HEK293 (cell line): ENCODE results near the gene HMGB3.

Experiments used
- CTCF ChIA-PET: fragments of 350-600 bp; formaldehyde crosslinking; extraction: SDS; loops from one replicate; lab custom pipeline; 2021; ENCODE audit warnings: antibody characterized with exemption; lab: Yijun Ruan, JAX
- POLR2A ChIA-PET: fragments of 300-600 bp; formaldehyde crosslinking; extraction: SDS; loops from one replicate; lab custom pipeline; 2020; ENCODE audit warnings: antibody characterized with exemption, inconsistent platforms; lab: Yijun Ruan, JAX
- H3K27ac ChIP-seq: fragments of 200-500 bp; sonication (Bioruptor generic); 2 replicates; pipeline ENCODE4 v1.5.1; 2014; ENCODE audit warnings: low read depth, low read length, control low read depth, inconsistent platforms; ENCODE audit errors: extremely low read depth
- H3K36me3 ChIP-seq, 2 experiments: fragments of 200-500 bp in 1 of 2; sonication (Bioruptor generic) in 1 of 2; 1 replicate in 1 of 2; 2 replicates in 1 of 2; pipeline ENCODE4 v1.5.1; 2014 to 2017; ENCODE audit warnings: inconsistent platforms in 2 of 2, low read length in 2 of 2; ENCODE audit not compliant: control insufficient read depth in 2 of 2, insufficient read depth in 1 of 2
- H3K4me1 ChIP-seq: fragments of 200-500 bp; sonication (Bioruptor generic); 2 replicates; pipeline ENCODE4 v1.5.1; 2014; ENCODE audit warnings: mild to moderate bottlenecking, low read length, inconsistent platforms; ENCODE audit not compliant: control insufficient read depth, insufficient read depth
- H3K4me3 ChIP-seq: 2 replicates; pipeline ENCODE4 v1.5.1; 2011; ENCODE audit warnings: low read depth, mild to moderate bottlenecking, control low read depth, low read length, moderate library complexity
- H3K9me3 ChIP-seq: fragments of 200-500 bp; sonication (Bioruptor generic); 2 replicates; pipeline ENCODE4 v1.5.1; 2014; ENCODE audit warnings: low read depth, low read length, inconsistent platforms; ENCODE audit not compliant: control insufficient read depth, insufficient read depth
- GFI1B ChIP-seq: fragments of 450-650 bp; formaldehyde crosslinking; IDR thresholded peaks from 2 replicates; pipeline ENCODE4 v1.5.1; 2016; ENCODE audit warnings: missing biosample characterization, missing genetic modification characterization
- GLIS2 ChIP-seq: fragments of 450-650 bp; formaldehyde crosslinking; IDR thresholded peaks from 2 replicates; pipeline ENCODE4 v1.5.1; 2016; ENCODE audit warnings: missing biosample characterization, missing genetic modification characterization
- HOXD13 ChIP-seq: sonication (generic); formaldehyde crosslinking; IDR thresholded peaks from 2 replicates; pipeline ENCODE4 v1.8.0; 2022; ENCODE audit warnings: missing genetic modification reagents, borderline replicate concordance
- TCF7L2 ChIP-seq: IDR thresholded peaks from 2 replicates; pipeline ENCODE4 v1.6.1; 2011; ENCODE audit warnings: low read depth, mild to moderate bottlenecking, inconsistent platforms, low read length, moderate library complexity, borderline replicate concordance
- TRIM28 ChIP-seq: IDR thresholded peaks from 2 replicates; pipeline ENCODE4 v1.6.1; 2011; ENCODE audit warnings: low read length, control low read depth, borderline replicate concordance
- ZBTB7A ChIP-seq: fragments of 450-650 bp; formaldehyde crosslinking; IDR thresholded peaks from 2 replicates; pipeline ENCODE4 v1.5.1; 2016; ENCODE audit warnings: low read depth, missing biosample characterization, missing genetic modification characterization
- ZNF10 ChIP-seq: fragments of 450-650 bp; formaldehyde crosslinking; IDR thresholded peaks from 2 replicates; pipeline ENCODE4 v1.5.1; 2017; ENCODE audit warnings: missing biosample characterization, missing genetic modification characterization
- ZNF18 ChIP-seq: fragments of 450-650 bp; formaldehyde crosslinking; IDR thresholded peaks from 2 replicates; pipeline ENCODE4 v1.5.1; 2016; ENCODE audit warnings: missing biosample characterization, missing genetic modification characterization
- ZNF2 ChIP-seq: fragments of 450-650 bp; formaldehyde crosslinking; IDR thresholded peaks from 2 replicates; pipeline ENCODE4 v1.5.1; 2016; ENCODE audit warnings: missing biosample characterization, missing genetic modification characterization
- ZNF223 ChIP-seq: fragments of 450-650 bp; formaldehyde crosslinking; IDR thresholded peaks from 2 replicates; pipeline ENCODE4 v1.5.1; 2016; ENCODE audit warnings: missing biosample characterization, missing genetic modification characterization
- ZNF23 ChIP-seq: fragments of 450-650 bp; formaldehyde crosslinking; IDR thresholded peaks from 2 replicates; pipeline ENCODE4 v1.5.1; 2016; ENCODE audit warnings: missing biosample characterization, missing genetic modification characterization, borderline replicate concordance
- ZNF354C ChIP-seq: fragments of 450-650 bp; formaldehyde crosslinking; IDR thresholded peaks from 2 replicates; pipeline ENCODE4 v1.5.1; 2016; ENCODE audit warnings: missing biosample characterization, missing genetic modification characterization, low read depth, borderline replicate concordance
- ZNF394 ChIP-seq: fragments of 450-650 bp; formaldehyde crosslinking; IDR thresholded peaks from 2 replicates; pipeline ENCODE4 v1.5.1; 2016; ENCODE audit warnings: missing biosample characterization, missing genetic modification characterization, mild to moderate bottlenecking, moderate library complexity, borderline replicate concordance
- ZNF488 ChIP-seq: fragments of 450-650 bp; formaldehyde crosslinking; IDR thresholded peaks from 2 replicates; pipeline ENCODE4 v1.5.1; 2016; ENCODE audit warnings: missing biosample characterization, missing genetic modification characterization
- ZNF530 ChIP-seq: fragments of 450-650 bp; formaldehyde crosslinking; IDR thresholded peaks from 2 replicates; pipeline ENCODE4 v1.5.1; 2016; ENCODE audit warnings: low read depth, missing biosample characterization, missing genetic modification characterization
- ZNF707 ChIP-seq: fragments of 450-650 bp; formaldehyde crosslinking; IDR thresholded peaks from 2 replicates; pipeline ENCODE4 v1.5.1; 2016; ENCODE audit warnings: missing biosample characterization, missing genetic modification characterization
- ZNF777 ChIP-seq: fragments of 450-650 bp; formaldehyde crosslinking; IDR thresholded peaks from 2 replicates; pipeline ENCODE4 v1.5.1; 2017; ENCODE audit warnings: missing biosample characterization, missing genetic modification characterization, borderline replicate concordance
- TF ChIP-seq, protein P1 (sequence below): fragments of 450-650 bp; IDR thresholded peaks from 2 replicates; pipeline ENCODE4 v1.5.1; 2018; ENCODE audit warnings: missing biosample characterization, mild to moderate bottlenecking, missing genetic modification characterization
- TF ChIP-seq, protein P2 (sequence below): fragments of 450-650 bp; formaldehyde crosslinking; IDR thresholded peaks from 2 replicates; pipeline ENCODE4 v1.5.1; 2016; ENCODE audit warnings: missing biosample characterization, missing genetic modification characterization

The HMGB3 gene

DNA sequence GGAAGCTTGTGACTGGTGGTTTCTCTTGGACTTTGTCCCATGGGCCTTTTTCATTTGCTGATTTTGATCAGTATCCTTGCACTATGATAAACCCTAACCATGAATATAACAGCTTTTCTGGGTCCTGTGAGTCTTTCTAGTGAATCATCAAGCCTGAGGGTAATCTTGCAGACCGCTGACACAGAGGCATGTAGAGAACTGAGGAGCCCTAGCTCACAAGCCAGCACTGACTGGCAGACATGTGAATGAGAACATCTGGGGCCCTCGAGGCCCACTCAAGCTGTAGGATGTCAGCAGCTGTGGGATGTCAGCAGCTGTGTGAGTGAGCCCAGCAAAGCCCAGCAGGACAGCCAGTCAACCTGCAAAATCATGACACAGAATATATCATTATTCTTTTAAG lies 36.7 kb downstream of the HMGB3 start:
- no peaks in the 10 kb centered on the region for H3K9me3 ChIP-seq
- no peaks in the 10 kb centered on the region for H3K4me1 ChIP-seq
- no peak overlapping the region for H3K27ac ChIP-seq
- H3K36me3 ChIP-seq: no peaks in the 10 kb centered on the region
- ChIA-PET CTCF (interaction anchor here (0.5 kb wide), 1 partner anchor 44 kb away, joined by 4 read pairs; no protein-coding TSS in a partner anchor), POLR2A (no interaction called here)
- no peak overlapping the region for H3K4me3 ChIP-seq
- no peak for TF ChIP-seq ZNF777 (tag by site-specific recombination)
- TF ChIP-seq ZNF530 (tag by site-specific recombination): no peak
- no peak for TF ChIP-seq ZNF223 (tag by site-specific recombination)
- no peak for TF ChIP-seq HOXD13 (CRISPR knock-in tag)
- no peak for TF ChIP-seq ZNF394 (tag by site-specific recombination)
- TF ChIP-seq ZNF707: no peak
- TF ChIP-seq, protein P1, sequence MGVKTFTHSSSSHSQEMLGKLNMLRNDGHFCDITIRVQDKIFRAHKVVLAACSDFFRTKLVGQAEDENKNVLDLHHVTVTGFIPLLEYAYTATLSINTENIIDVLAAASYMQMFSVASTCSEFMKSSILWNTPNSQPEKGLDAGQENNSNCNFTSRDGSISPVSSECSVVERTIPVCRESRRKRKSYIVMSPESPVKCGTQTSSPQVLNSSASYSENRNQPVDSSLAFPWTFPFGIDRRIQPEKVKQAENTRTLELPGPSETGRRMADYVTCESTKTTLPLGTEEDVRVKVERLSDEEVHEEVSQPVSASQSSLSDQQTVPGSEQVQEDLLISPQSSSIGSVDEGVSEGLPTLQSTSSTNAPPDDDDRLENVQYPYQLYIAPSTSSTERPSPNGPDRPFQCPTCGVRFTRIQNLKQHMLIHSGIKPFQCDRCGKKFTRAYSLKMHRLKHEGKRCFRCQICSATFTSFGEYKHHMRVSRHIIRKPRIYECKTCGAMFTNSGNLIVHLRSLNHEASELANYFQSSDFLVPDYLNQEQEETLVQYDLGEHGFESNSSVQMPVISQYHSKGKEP (tag by site-specific recombination): no peak
- TF ChIP-seq ZBTB7A: no peak
- no peak for TF ChIP-seq ZNF488 (tag by site-specific recombination)
- no peak for TF ChIP-seq ZNF2
- no peak for TF ChIP-seq TCF7L2
- TF ChIP-seq ZNF354C (tag by site-specific recombination): no peak
- TF ChIP-seq TRIM28: no peak

- CTCF ChIA-PET: no interaction called here
- TF ChIP-seq, protein P2, sequence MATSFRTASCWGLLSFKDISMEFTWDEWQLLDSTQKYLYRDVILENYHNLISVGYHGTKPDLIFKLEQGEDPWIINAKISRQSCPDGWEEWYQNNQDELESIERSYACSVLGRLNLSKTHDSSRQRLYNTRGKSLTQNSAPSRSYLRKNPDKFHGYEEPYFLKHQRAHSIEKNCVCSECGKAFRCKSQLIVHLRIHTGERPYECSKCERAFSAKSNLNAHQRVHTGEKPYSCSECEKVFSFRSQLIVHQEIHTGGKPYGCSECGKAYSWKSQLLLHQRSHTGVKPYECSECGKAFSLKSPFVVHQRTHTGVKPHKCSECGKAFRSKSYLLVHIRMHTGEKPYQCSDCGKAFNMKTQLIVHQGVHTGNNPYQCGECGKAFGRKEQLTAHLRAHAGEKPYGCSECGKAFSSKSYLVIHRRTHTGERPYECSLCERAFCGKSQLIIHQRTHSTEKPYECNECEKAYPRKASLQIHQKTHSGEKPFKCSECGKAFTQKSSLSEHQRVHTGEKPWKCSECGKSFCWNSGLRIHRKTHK (tag by site-specific recombination): no peak
- TF ChIP-seq GFI1B (no peak), ZNF23 (tag by site-specific recombination) (no peak)
Measured at GRCh38 chrX:151030845-151031244, 47.7 kb downstream of the HMGB3 start.

DNA sequence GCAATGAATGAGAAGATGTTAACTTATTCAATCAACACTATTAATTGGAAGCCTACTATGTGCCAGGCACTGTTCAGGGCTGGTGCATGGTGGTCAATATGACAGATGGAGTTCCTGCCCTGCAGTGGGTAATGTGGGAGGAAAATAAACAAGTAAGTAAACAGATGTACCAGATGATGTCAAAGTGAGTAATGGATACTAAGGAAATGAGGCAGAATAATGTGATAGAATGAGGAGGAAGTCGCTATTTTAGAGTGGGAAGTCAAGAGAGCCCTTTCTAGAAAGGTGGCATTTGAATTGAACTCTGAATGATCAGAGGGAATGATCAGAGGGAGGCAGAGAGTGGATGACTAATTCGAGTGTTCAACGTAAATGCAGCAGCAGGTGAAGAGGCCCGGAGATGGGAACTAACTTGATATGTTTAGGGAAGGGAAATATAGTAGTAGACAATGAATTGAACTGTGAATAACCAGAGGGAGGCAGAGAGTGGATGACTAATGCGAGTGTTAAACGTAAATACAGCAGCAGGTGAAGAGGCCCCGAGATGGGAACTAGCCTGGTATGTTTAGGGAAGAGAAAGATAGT lies 48.3 kb downstream of the HMGB3 start:
- TF ChIP-seq ZNF18 (tag by site-specific recombination): no peak
- TF ChIP-seq ZNF10 (tag by site-specific recombination): 0 out of 2 replicates have a peak, but pooled peaks have one; percentile 16
- no peak for TF ChIP-seq GLIS2 (tag by site-specific recombination)
- TF ChIP-seq, protein P1 (tag by site-specific recombination): no peak
- TF ChIP-seq, all 188 proteins: peak for 1
- Histone ChIP-seq H3K4me1 (no peaks in the 10 kb centered on the region), H3K27ac (no peak overlapping the region), H3K36me3 (no peaks in the 10 kb centered on the region), H3K4me3 (no peak overlapping the region), H3K9me3 (no peaks in the 10 kb centered on the region)
- POLR2A ChIA-PET: no interaction called here
- CTCF ChIA-PET: no interaction called here

More at GRCh38 chrX:151030845-151031244, 47.7 kb downstream of the HMGB3 start:
- no peaks in the 10 kb centered on the region for H3K36me3 ChIP-seq
- no peak overlapping the region for H3K27ac ChIP-seq
- H3K9me3 ChIP-seq: no peaks in the 10 kb centered on the region
- POLR2A ChIA-PET: no interaction called here
- no peak overlapping the region for H3K4me3 ChIP-seq
- H3K4me1 ChIP-seq: no peaks in the 10 kb centered on the region
